CD14-positive monocyte (primary cell): ENCODE measurements around the gene ATOX1. TPM values are rescaled to one million over a fixed set of nuclear protein-coding genes. Genes with fewer than 3 reads are reported as not detected.

Experiments used
- DNase-seq, 3 donors: peaks; one replicate each; pipeline ENCODE4 v3.0.0-alpha.2; 2011 to 2022
- H2AFZ ChIP-seq: 2 replicates; pipeline ENCODE4 v1.6.0; 2012; ENCODE audit warnings: mild to moderate bottlenecking, low read depth, low read length, inconsistent platforms; ENCODE audit not compliant: insufficient read depth, poor library complexity, severe bottlenecking
- H3K27ac ChIP-seq, 2 donors: 1 replicate in 1 of 2; 2 replicates in 1 of 2; pipeline ENCODE4 v1.5.1; 2012 to 2013; ENCODE audit warnings: low read length in 2 of 2, control low read depth in 1 of 2, inconsistent platforms in 1 of 2, low read depth in 1 of 2, mild to moderate bottlenecking in 1 of 2
- H3K27me3 ChIP-seq, 2 donors: one replicate each; pipeline versions ENCODE4 v1.6.0 to v1.6.1; 2011 to 2013; ENCODE audit warnings: low read length in 2 of 2; ENCODE audit not compliant: control insufficient read depth in 2 of 2, insufficient read depth in 2 of 2
- H3K36me3 ChIP-seq, 2 donors: replicated peaks in 1 of 2; 1 replicate in 1 of 2; 2 replicates in 1 of 2; pipeline versions ENCODE4 v1.5.1 to v1.6.1; 2012 to 2013; ENCODE audit warnings: low read length in 2 of 2, control low read depth in 1 of 2, inconsistent platforms in 1 of 2, mild to moderate bottlenecking in 1 of 2; ENCODE audit not compliant: insufficient read depth in 2 of 2, control insufficient read depth in 1 of 2
- H3K4me1 ChIP-seq, 2 donors: 1 replicate in 1 of 2; 2 replicates in 1 of 2; pipeline versions ENCODE4 v1.5.1 to v1.6.1; 2012 to 2013; ENCODE audit warnings: low read length in 2 of 2, control low read depth in 1 of 2, inconsistent platforms in 1 of 2, mild to moderate bottlenecking in 1 of 2, moderate library complexity in 1 of 2; ENCODE audit not compliant: insufficient read depth in 2 of 2, control insufficient read depth in 1 of 2
- H3K4me2 ChIP-seq: replicated peaks from 2 replicates; pipeline ENCODE3; 2012; ENCODE audit warnings: low read length, moderate library complexity, mild to moderate bottlenecking; ENCODE audit not compliant: poor library complexity, severe bottlenecking; ENCODE audit errors: extremely low read depth
- H3K4me3 ChIP-seq, 3 experiments: fragments of 200-600 bp in 1 of 3; sonication (generic) in 1 of 3; replicated peaks in 1 of 3; 1 replicate in 2 of 3; 2 replicates in 1 of 3; pipeline ENCODE4 v1.5.1; 2011 to 2013; ENCODE audit warnings: low read length in 3 of 3, mild to moderate bottlenecking in 3 of 3, control low read depth in 2 of 3, low read depth in 2 of 3, inconsistent platforms in 1 of 3, moderate library complexity in 1 of 3
- H3K79me2 ChIP-seq: 2 replicates; pipeline ENCODE4 v1.6.0; 2012; ENCODE audit warnings: mild to moderate bottlenecking, control low read depth, inconsistent platforms, low read length, moderate library complexity; ENCODE audit not compliant: insufficient read depth
- H3K9ac ChIP-seq: 2 replicates; pipeline ENCODE4 v1.6.0; 2017; ENCODE audit warnings: low read length, mild to moderate bottlenecking; ENCODE audit not compliant: insufficient read depth, poor library complexity, severe bottlenecking
- H3K9me3 ChIP-seq, 2 donors: replicated peaks in 1 of 2; 1 replicate in 1 of 2; 2 replicates in 1 of 2; pipeline versions ENCODE4 v1.5.1 to v1.6.1; 2012 to 2013; ENCODE audit warnings: low read length in 2 of 2, control low read depth in 1 of 2; ENCODE audit not compliant: control insufficient read depth in 1 of 2, insufficient read depth in 1 of 2
- H4K20me1 ChIP-seq: 2 replicates; pipeline ENCODE4 v1.6.0; 2012; ENCODE audit warnings: mild to moderate bottlenecking, low read length, control low read depth, moderate library complexity; ENCODE audit not compliant: insufficient read depth
- H3K27ac Mint-ChIP-seq, 7 donors: one replicate each; pipeline ENCODE4 v1.8.0; 2020; ENCODE audit warnings: mild to moderate bottlenecking in 7 of 7, mixed read lengths in 7 of 7, moderate library complexity in 6 of 7, inconsistent platforms in 2 of 7
- H3K27me3 Mint-ChIP-seq, 3 donors: one replicate each; pipeline ENCODE4 v1.8.0; 2021 to 2022; ENCODE audit warnings: low read depth in 3 of 3, mild to moderate bottlenecking in 3 of 3, mixed read lengths in 3 of 3, moderate library complexity in 3 of 3, inconsistent platforms in 1 of 3
- H3K36me3 Mint-ChIP-seq, 2 donors: one replicate each; pipeline ENCODE4 v1.8.0; 2020; ENCODE audit warnings: mixed read lengths in 2 of 2, inconsistent platforms in 1 of 2, mild to moderate bottlenecking in 1 of 2
- H3K4me1 Mint-ChIP-seq: one replicate; pipeline ENCODE4 v1.8.0; 2020; ENCODE audit warnings: mild to moderate bottlenecking, mixed read lengths
- H3K4me3 Mint-ChIP-seq, 2 donors: one replicate each; pipeline ENCODE4 v1.8.0; 2020; ENCODE audit warnings: mild to moderate bottlenecking in 2 of 2, mixed read lengths in 2 of 2, moderate library complexity in 1 of 2
- H3K9me3 Mint-ChIP-seq, 7 donors: one replicate each; pipeline ENCODE4 v1.8.0; 2020 to 2022; ENCODE audit warnings: mixed read lengths in 7 of 7, mild to moderate bottlenecking in 6 of 7, moderate library complexity in 6 of 7, inconsistent platforms in 2 of 7
- CTCF ChIP-seq: fragments of 200-600 bp; IDR thresholded peaks from one replicate; pipeline ENCODE4 v1.8.0; 2022; ENCODE audit warnings: antibody characterized with exemption, mild to moderate bottlenecking
- WGBS: methylation state at CpG from one replicate; pipeline ENCODE4 v1.1.5; 2013; ENCODE audit warnings: missing lambda C conversion rate; ENCODE audit not compliant: insufficient coverage; 5-methylcytosine and 5-hydroxymethylcytosine counted together
- intact Hi-C, 2 donors: fragments of 100-400 bp; cut with micrococcal nuclease; formaldehyde crosslinking; loops; one replicate each; pipeline versions ENCODE4 v1.15.0 to v1.15.1; 2023
- polyA plus RNA-seq, 3 donors: library from polyadenylated mRNA; depleted of rRNA in 1 of 3; unstranded in 2 of 3; stranded (reverse) in 1 of 3; fragments of 300-500 nt in 2 of 3; fragments of >200 nt in 1 of 3; fragmentation: Illumina TruSeq in 2 of 3; gene quantifications; 1 replicate in 2 of 3; 2 replicates in 1 of 3; pipeline ENCODE4 v1.2.3, GENCODE V29; 2012 to 2021

The ATOX1 gene
- polyA plus RNA-seq, 3 donors = 89.9 to 149 (median 148) TPM

- intact Hi-C loops = loop anchor here in 1 of 2 donors (2.0 kb wide), 1 partner anchor 13 kb away; the partner anchor contains the start of gene ATOX1
- peak overlapping the region; percentile 95 for H3K9ac ChIP-seq
- Mint-ChIP-seq H3K27ac (peak overlapping the region in 6 of 7 donors; percentile 90 to 96 (median 93)), H3K27me3 (no peaks in the 10 kb centered on the region), H3K9me3 (no peaks in the 10 kb centered on the region), H3K4me3 (peak overlapping the region; percentile 88 to 97), H3K36me3 (peaks cover 5 to 9% of the 10 kb centered on the region in 2 donors), H3K4me1 (peaks cover 44% of the 10 kb centered on the region)
- no peaks in the 10 kb centered on the region for H3K27me3 ChIP-seq
- H3K9me3 ChIP-seq = no peaks in the 10 kb centered on the region
- H3K4me3 ChIP-seq = peak overlapping the region; percentile 62 to 82 (median 67)
- H4K20me1 ChIP-seq = peaks cover 50% of the 10 kb centered on the region
- DNase-seq = peak; percentile 18 to 46 (median 41)
- H3K27ac ChIP-seq = peak overlapping the region; percentile 97
- no peak for TF ChIP-seq CTCF
- H3K4me2 ChIP-seq = peak overlapping the region; percentile 92
- H3K79me2 ChIP-seq = peaks cover 50% of the 10 kb centered on the region
- peaks cover 27 to 50% of the 10 kb centered on the region in 2 donors for H3K4me1 ChIP-seq
- under 1% methylated on average over 70 of the region's 87 CpGs for WGBS
- H2AFZ ChIP-seq = peak overlapping the region; percentile 79
- peaks cover 0 to 5% of the 10 kb centered on the region in 2 donors for H3K36me3 ChIP-seq
These were observed 13.8 kb upstream of the ATOX1 start for GRCh38 chr5:151772029-151772845.

- H2AFZ ChIP-seq = peak within 1 kb of the TSS; percentile 84
- peak within 1 kb of the TSS; percentile 92 for H3K4me2 ChIP-seq
- no peaks in the 10 kb centered on the region for H3K9me3 Mint-ChIP-seq
- intact Hi-C loops = loop anchor here in 1 of 2 donors (2.0 kb wide), 1 partner anchor 13 kb away; the partner anchor contains the start of gene ATOX1
- peak within 1 kb of the TSS; percentile 88 to 97 for H3K4me3 Mint-ChIP-seq
- DNase-seq = peak; percentile 100
- H3K27me3 Mint-ChIP-seq = no peaks in the 10 kb centered on the region
- H3K4me1 ChIP-seq = peaks cover 27 to 50% of the 10 kb centered on the region in 2 donors
- no peaks in the 10 kb centered on the region for H3K9me3 ChIP-seq
- peak within 1 kb of the TSS; percentile 62 to 82 (median 67) for H3K4me3 ChIP-seq
- WGBS = 0% methylated on average over 43 of the region's 49 CpGs
- peaks cover 41% of the 10 kb centered on the region for H3K4me1 Mint-ChIP-seq
- peaks cover 42% of the 10 kb centered on the region for H4K20me1 ChIP-seq
- no peaks in the 10 kb centered on the region for H3K36me3 ChIP-seq
- peak; percentile 19 for TF ChIP-seq CTCF
- H3K27me3 ChIP-seq = no peaks in the 10 kb centered on the region
- peaks cover 42% of the 10 kb centered on the region for H3K79me2 ChIP-seq
- H3K27ac ChIP-seq = peak within 1 kb of the TSS; percentile 97
- peaks cover 0 to 3% of the 10 kb centered on the region in 2 donors for H3K36me3 Mint-ChIP-seq
- H3K27ac Mint-ChIP-seq = peak within 1 kb of the TSS in 6 of 7 donors; percentile 90 to 96 (median 93)
- peak within 1 kb of the TSS; percentile 95 for H3K9ac ChIP-seq
These were observed 13.0 kb upstream of the ATOX1 start, which contains the start of gene G3BP1 for GRCh38 chr5:151771259-151772028. TSS of gene G3BP1 (plus strand) at chr5:151771954. CDS start at chr5:151786621, 14,667 bp downstream.
